GM23248 (cell line): Measurements from ENCODE around the gene PGAM4.

Experiments
- EZH2 ChIP-seq: fragments of 200-600 bp; sonication (generic); IDR thresholded peaks from 2 replicates; pipeline ENCODE4 v1.6.1; 2018; ENCODE audit warnings: antibody characterized with exemption, mild to moderate bottlenecking; ENCODE audit not compliant: insufficient read depth, poor library complexity, severe bottlenecking
- EZH2phosphoT487 ChIP-seq: fragments of 200-600 bp; sonication (generic); IDR thresholded peaks from 2 replicates; pipeline ENCODE4 v1.6.1; 2018; ENCODE audit warnings: antibody characterized with exemption, moderate library complexity, mild to moderate bottlenecking, low read depth; ENCODE audit not compliant: insufficient read depth

DNA sequence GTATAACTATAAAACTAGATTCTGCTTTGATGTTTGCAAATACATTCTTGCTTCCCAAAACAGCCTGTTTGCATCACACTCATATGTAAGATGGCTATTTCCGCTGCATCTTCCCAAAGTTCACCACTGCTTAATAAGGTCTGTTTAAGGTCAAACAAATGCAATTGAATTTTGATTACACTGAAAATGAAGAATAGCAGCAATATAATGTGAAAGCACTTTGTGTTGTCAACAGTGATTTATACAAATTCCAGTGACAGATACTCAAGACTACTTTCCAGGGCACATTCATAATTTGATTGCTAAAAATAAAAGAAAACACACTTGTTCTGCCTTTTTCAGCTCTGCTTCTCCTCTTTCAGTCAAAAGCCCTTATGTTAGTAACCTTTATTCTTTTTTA, 8.1 kb upstream of the PGAM4 start:
- no peak for TF ChIP-seq EZH2
- TF ChIP-seq EZH2phosphoT487, result no peak
